ENCODE results near the gene PRSS53.
"Not testable (repeated sequence)": the region's sequence is repeated elsewhere in the genome, so short reads cannot be mapped to it uniquely, and the experiment has no call there.

PRSS53 gene

DNA sequence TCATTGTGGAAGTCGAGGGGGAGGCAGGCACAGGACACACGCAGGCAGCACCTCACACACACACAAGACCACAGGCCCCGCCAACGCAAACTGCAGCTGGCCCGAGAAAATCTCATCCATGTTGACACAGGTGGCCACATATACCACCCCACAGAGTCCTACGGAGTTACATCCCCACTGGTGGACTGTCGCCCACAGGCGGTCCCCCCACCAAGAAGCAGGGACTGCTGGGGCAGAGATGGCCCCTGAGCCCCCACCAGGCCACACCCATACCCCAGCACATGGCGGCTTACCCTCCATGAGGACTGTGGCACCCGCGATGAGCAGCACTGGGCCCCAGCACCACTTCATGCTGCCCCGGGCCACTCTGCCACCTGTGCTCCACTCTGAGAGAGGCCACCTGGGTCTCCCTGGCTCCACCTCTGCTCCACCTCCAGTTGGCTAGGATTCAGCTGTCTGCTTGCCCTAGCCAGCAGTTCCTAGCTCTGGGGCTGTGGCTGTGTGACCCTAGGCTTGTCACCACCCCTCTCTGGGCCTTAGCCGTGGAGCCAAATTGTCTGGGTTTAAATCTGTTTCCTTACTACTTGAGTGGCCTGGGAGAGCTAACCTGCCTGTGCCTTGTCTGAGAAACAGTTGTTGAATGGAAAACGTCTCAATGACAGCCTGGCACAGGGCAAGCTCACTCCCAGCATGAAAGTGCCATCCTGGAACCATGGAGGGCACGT, at the start of gene PRSS53:
PRSS53 (minus strand) TSS at position 485 of the 725 bp plus-strand sequence; CDS start at position 351, 134 bp downstream.
- no peak within 1 kb of the TSS for H3K4me3 ChIP-seq (ENCODE audit: low read depth, low read length)
- DNase-seq (ENCODE audit: low read depth) = no peak

DNA sequence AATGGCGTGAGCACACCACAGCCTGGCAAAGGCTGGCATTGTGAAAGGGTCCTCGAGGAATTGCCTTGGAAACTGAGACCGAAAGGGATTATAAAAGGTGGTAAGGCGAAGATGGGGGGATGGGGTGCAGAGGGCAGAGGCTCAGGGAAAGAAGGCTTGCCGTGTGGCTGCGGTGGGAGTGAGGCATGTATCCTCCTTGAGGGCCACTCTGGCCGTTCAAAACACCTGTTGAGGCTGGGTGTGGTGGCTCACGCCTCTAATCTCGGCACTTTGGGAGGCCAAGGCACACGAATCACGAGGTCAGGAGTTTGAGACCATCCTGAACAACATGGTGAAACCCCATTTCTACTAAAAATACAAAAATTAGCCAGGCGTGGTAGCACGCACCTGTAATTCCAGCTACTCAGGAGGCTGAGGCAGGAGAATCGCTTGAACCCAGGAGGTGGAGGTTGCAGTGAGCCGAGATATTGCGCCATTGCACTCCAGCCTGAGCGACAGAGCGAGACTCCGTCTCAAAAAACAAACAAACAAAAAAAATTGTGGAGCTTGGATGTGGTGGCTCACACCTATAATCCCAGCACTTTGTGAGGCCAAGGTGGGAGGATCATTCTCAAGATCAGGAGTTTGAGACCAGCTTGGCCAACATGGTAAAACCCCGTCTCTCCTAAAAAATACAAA, 48.2 kb upstream of the PRSS53 start:
- not testable (repeated sequence) for DNase-seq (ENCODE audit: low read depth); H3K4me3 ChIP-seq (ENCODE audit: low read depth, low read length)

DNA sequence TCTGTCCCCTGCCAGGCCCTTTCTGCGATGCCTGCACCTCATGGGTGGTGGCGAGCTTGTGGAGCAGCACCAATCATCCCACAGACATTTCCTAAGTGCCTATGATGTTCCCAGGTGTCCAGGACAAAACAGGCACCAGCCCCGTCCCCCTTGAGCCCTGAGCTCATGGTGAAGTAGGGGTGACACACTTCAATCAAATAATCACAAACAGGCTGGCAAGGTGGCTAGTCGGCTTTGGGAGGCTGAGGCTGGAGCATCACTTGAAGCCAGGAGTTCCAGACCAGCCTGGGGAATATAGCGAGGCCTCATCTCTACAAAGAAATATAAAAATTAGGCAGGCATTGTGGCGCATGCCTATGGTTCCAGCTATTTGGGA, 47.5 kb upstream of the PRSS53 start:
- H3K4me3 ChIP-seq (ENCODE audit: low read depth, low read length) = no peak overlapping the region
- DNase-seq (ENCODE audit: low read depth) = no peak

DNA sequence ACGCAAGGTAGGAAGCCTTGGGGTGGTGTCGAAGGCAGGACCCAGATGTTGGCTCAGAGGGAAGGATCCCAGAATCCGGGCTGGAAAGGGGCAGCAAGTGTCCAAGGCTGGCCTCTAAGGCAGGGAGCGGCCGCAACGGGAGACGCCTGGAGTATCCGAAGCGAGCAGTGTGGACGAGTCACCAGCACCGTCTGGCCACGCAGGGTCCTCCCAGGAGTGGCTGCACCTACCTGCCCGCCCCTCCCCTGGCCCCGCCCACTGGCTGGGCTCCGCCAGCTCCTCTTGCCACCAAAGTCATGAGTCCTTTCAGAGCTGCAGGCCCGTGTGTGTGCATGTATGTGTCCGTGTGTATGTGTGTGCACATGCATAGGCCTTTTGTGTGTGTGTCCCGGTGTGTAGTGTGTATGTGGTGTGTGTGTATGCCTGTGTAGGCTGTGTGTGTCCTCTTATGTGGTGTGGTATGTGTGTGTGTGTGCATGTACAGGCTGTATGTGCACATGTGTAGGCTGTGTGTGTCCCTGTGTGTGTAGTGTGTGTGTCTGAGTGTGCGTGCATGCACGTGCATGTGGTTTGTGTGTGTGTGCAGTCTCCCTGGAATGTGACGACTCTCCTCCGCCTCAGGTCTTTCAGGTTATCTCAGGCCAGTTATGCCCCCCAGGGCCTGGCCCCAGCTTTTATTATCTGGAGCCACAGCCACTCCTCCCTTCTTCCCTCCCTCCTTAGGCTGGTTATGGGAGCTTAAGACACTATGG, 47.0 kb upstream of the PRSS53 start, which contains the start of gene PRSS8:
PRSS8 (minus strand) TSS at position 193 of the 752 bp plus-strand sequence. CDS start 229 bp downstream, outside the sequence.
- no peak for DNase-seq (ENCODE audit: low read depth)
- no peak within 1 kb of the TSS for H3K4me3 ChIP-seq (ENCODE audit: low read depth, low read length)

DNA sequence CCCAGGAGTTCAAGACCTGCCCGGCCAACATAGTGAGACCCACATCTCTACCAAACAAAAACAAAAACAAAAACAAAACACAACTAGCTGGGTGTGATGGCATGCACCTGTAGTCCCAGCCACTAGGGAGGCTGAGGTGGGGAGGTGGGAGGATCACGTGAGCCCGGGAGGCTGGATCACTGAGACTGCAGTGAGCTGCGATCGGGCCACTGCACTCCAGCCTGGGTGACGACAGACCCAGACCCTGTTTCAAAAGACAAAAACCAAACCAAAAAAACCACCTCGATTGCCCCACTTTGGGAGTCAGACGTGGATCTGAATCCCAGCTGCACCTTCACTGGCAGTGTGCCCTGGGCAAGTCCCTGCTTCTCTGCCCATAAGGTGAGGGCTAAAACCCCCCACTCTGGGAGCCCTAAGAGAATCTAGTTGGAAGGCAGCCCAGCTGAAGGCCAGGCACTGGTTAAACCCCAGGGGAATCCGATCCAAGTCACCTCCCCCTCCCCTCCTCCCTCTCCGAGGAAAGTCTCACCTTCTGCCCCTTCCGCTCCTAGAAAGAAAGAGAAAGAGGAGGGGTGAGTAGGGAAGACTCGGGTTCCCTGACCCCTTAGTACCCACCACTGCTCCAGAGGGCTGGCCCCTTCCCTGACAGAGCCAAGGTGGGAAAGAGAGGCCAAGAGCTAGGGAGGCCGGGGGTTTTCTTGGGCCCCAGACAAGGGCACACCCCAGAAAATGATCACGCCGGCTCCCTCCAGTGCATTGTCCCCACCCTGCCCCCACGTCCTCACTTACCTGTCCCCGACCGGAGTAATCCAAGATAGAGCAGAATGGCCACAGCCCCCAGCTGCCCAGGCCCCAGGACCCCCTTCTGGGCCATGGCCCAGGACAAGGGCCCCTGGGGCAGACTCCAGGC, 46.1 kb upstream of the PRSS53 start:
- no peak overlapping the region for H3K4me3 ChIP-seq (ENCODE audit: low read depth, low read length)
- DNase-seq (ENCODE audit: low read depth) = no peak

DNA sequence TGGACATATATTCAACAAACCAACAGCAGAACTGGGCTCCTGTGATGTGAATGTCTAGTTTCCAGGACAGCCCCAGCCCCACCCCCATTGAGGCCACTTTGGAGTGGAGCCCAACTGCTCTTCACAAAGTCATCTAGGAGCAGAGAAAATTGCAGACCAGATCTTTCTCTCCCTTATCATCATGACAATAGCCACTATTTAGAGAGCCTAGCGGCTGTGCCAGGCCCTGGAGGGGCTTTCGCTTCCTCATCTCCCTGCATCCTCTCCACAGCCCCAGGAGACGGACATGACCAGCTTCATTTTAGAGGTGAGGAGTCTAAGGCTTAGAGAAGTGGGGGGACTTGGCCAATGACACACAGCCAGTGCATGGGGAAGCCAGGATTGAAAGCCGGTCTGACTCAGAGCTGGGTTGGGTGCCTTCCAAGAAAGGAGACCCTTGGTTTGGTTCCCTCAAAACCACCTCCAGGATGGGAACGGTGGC, 45.4 kb upstream of the PRSS53 start:
- H3K4me3 ChIP-seq (ENCODE audit: low read depth, low read length) = no peak overlapping the region
- no peak for DNase-seq (ENCODE audit: low read depth)

DNA sequence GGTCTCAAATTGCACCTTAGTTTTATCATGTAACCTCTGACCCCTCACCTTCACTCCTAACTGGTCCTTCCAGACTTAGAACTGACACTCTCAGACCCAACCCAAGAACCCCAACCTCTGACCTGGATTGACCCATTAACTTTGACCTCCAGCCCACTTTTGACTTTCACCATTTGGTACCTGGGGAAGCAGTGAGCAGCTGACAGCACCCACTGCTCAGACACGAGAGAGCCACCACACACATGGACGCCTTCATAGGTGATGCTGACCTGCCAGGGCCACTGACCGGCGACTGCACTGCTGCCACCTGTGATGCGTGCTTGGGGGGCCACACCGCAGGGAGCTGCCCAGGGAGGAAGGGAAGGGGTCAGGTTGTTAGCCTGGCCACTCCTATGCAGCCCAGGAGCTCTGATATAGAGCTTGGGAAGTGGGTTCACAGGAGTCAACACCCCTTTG, 44.3 kb upstream of the PRSS53 start:
- H3K4me3 ChIP-seq (ENCODE audit: low read depth, low read length) = no peak overlapping the region
- no peak for DNase-seq (ENCODE audit: low read depth)

DNA sequence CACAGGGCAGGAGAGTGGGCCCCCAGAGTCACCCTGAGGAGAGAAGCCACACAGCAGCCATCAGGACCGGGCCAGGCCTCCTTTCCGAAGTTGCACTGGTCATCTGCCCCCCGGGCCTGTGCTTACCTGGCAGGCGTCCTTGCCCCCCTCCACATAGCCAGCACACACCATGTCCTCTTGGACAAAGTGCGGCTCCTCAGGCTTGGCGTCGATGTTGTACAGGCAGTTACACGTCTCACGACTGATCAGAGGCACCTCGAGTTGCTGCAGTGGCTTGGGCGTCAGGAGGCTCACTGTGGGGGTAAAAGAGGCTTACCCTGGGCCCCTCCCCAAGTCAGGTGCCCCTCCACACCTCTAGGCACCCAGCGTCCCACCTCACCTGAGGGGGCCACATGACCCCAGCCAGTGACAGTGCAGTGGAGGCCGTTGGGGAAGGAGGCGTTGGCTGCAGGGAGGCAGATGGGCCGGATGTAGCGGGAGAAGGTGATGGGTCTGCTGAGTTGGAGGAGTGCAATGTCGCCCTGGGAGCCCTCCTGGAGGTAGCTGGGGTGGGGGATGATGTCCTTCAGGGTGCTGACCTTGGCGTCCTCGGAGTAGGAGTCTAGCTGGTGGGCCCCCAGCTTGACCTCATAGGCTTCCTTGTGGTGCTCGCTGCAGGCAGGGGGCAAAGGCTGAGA, 43.7 kb upstream of the PRSS53 start:
- DNase-seq (ENCODE audit: low read depth) = no peak

DNA sequence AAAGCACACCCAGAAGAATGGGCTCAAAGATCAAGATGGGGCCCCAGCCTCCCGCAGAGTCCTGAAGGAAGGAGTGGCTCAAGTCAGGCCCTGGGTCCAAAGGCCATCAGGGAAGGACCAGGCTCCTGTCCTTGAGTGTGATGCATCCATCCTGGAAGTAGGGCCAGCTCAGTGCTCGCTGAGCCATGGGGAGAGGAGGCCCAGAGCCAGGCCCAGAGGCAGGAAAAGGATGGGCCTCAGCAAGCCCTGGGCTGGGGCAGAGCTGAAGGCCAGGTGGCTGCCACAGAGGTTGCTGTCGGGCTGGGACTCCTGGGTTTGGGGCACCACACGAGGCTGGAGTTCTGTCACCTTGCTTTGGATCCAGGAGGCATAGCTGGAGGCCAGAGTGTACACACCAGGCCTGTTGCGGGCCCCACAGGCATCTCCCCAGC, 43.1 kb upstream of the PRSS53 start:
- no peak for DNase-seq (ENCODE audit: low read depth)
- H3K4me3 ChIP-seq (ENCODE audit: low read depth, low read length) = no peak overlapping the region

More for the DNA sequence above, 43.7 kb upstream of the PRSS53 start:
- H3K4me3 ChIP-seq (ENCODE audit: low read depth, low read length) = no peak overlapping the region

DNA sequence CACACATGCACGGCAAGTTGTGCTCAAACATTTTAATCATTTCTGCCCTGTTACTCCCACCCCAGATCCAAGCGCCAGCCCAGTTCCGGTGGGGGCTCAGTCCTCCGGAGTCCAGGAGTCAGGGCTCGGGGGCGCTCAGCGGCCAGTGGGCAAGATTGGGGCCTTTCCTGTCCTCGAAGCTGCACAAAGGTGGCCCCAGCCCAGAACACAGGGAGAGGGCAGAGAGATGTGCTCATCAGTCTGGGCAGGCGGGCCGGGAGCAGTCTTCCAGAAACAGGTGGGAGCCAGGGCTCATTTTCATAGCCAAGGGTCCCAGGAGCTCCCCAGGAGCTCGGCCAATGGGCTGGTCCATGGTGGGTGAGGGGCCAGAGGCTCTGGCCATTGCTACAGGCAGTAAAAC, 42.7 kb upstream of the PRSS53 start:
- DNase-seq (ENCODE audit: low read depth) = no peak
- no peak overlapping the region for H3K4me3 ChIP-seq (ENCODE audit: low read depth, low read length)

DNA sequence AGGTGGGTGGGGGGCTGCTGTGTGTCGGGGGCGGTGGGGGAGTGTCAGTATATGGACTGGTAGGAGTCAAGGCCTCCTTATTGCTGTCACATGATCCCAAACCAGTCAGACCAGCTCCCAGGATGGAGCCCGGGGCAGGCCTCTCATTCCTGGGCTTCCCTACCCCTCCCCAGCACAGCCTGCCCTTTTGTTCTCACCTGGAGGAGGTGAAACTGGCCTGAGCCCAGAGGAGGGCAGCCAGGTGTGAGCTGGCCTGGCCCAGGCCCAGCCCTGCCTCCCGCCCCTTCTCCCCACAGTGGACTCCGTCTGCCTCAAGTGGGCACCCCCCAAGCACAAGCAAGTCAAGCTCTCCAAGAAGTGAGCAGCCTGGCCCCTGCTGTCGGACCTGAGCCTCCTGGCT, 42.2 kb upstream of the PRSS53 start:
- DNase-seq (ENCODE audit: low read depth) = no peak
- no peak overlapping the region for H3K4me3 ChIP-seq (ENCODE audit: low read depth, low read length)

DNA sequence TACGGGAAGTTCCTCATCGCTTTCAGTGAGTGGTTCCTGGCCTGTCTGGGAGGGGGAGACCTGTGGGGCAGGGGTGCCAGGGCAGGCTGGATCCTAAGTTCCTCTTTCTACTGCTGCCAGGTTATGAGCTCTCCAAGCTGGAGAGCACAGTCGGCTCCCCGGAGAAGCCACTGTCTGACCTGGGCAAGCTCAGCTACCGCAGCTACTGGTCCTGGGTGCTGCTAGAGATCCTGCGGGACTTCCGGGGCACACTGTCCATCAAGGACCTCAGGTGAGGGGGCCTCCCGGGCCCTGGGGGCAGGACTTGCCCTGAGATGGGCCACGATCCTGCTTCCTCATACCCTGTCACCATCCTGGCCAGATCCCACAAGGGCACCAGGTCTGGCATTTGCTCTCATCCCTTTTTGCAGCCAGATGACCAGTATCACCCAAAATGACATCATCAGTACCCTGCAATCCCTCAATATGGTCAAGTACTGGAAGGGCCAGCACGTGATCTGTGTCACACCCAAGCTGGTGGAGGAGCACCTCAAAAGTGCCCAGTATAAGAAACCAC, 41.7 kb upstream of the PRSS53 start:
- no peak for DNase-seq (ENCODE audit: low read depth)

DNA sequence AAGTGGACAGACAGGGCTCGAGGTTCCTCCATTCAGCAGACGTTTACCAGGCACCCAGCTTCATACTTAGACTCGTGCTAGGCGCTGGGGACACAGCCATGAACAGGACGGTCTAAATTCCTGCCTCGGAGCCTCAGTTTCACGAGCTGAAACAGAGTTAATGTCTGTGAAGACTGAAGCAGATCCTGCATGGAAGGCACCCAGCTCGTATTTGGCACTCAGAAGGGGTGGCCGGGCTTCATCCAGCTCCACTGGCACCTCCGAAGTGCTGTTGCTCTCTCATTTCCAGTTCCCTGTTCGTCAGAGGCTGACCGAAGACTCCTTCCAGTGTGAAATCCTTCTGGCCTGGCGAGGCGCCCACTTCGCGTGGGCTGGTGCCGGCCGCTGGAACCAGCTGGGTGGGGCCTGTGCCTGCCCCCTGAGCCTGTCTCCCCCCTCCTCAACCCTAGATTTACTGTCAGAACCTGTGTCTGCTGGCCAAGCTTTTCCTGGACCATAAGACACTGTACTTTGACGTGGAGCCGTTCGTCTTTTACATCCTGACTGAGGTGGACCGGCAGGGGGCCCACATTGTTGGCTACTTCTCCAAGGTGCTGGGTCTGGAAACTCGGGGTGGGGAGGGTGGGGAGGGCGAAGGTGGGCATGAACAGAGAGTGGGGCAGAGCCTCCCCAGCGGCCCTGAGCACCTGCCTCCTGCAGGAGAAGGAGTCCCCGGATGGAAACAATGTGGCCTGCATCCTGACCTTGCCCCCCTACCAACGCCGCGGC, 41.0 kb upstream of the PRSS53 start:
- DNase-seq (ENCODE audit: low read depth) = no peak

More for the DNA sequence above, 41.7 kb upstream of the PRSS53 start:
- no peak overlapping the region for H3K4me3 ChIP-seq (ENCODE audit: low read depth, low read length)

DNA sequence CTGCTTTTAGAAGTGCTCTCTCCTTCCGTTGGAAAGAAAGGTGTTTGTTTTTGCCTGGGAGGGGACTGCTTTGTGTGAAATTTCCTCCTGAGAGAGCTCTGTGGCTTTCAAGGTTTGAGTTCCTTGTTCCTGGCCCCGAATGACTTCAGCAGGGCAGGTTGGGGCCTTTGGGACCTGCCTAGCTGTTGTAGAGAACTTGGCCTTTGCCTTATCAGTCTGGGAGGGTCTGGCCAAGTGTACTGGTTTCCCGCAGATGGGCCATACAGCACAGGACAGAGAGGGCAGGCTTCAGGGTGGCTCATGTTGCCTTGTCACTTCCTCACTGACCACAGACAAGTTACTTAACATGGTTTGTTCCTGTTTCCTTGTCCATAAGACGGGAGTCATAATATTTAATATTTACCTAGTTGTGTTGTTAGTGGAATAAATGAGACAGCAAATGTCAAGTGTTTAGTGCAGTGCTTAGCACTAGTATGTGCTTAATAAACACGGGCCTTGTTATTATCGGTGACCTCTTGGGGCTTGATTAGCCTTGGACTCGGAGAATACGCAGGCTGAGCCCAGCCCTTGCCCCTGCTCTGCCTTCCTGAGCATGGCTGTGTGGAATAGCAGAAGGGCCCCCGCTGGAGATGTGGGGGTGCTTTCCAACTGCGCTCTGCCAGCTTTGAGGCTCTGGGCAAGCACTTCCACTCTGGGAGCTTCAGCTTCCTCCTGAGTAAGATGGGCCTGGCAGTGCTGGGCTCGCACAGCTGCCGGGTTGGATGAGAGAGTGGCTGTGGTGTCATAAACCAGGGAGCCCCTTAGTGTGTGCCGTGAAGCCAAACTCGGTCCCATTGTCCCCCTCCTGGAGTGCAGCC, 40.2 kb upstream of the PRSS53 start:
- no peak overlapping the region for H3K4me3 ChIP-seq (ENCODE audit: low read depth, low read length)

More for the DNA sequence above, 41.0 kb upstream of the PRSS53 start:
- no peak overlapping the region for H3K4me3 ChIP-seq (ENCODE audit: low read depth, low read length)

DNA sequence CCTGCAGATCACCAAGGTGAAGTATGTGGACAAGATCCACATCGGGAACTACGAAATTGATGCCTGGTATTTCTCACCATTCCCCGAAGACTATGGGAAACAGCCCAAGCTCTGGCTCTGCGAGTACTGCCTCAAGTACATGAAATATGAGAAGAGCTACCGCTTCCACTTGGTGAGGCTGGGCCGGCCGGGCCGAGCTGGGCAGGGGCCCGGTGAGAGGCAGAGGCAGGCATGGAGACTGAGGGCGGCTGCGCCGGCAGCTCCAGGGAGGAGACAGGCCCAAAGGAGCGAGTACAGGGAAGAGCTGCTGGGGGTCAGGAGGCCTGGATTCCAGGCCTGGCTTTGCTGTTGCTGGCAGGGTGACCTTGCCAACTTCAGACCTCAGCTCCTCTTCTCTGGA, 38.4 kb upstream of the PRSS53 start:
- no peak for DNase-seq (ENCODE audit: low read depth)
- no peak overlapping the region for H3K4me3 ChIP-seq (ENCODE audit: low read depth, low read length)

More for the DNA sequence above, 40.2 kb upstream of the PRSS53 start:
- no peak for DNase-seq (ENCODE audit: low read depth)

DNA sequence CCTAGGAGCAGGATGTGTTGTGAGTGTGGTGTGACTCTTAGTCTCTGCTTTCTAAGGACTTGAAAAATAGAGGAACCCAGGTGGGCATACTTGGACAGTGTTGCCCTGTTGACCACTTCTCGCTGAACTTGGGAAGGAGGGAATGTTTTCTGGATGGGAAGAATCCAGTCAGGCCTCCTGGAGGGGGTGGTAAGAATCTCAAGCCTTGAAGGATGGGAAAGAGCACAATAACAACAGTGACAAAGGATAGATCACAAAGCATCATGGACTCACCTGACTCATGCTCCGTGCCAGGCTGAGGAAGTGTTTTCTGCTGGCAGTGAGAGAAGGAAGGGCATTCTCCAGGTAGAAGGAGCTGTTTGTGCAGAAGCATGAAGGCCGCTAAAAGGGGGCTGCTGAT, 37.1 kb upstream of the PRSS53 start:
- no peak for DNase-seq (ENCODE audit: low read depth)
- H3K4me3 ChIP-seq (ENCODE audit: low read depth, low read length) = no peak overlapping the region

DNA sequence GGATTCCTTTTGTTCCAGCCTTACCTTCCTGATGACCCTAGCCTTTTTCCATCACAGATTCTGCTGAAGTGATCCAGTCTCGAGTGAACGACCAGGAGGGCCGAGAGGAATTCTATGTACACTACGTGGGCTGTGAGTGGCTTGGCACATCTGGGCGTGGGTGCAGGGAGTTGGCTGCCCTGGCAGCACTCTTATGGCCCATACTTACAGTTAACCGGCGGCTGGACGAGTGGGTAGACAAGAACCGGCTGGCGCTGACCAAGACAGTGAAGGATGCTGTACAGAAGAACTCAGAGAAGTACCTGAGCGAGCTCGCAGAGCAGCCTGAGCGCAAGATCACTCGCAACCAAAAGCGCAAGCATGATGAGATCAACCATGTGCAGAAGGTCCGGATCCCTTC, 31.4 kb upstream of the PRSS53 start:
- no peak for DNase-seq (ENCODE audit: low read depth)
- no peak overlapping the region for H3K4me3 ChIP-seq (ENCODE audit: low read depth, low read length)
